Smooth muscle cell (in vitro differentiated cells): ENCODE measurements around the gene ZC3H7B. TPM values are rescaled to one million over a fixed set of nuclear protein-coding genes. Genes with fewer than 3 reads are reported as not detected.

ENCODE experiments used
- DNase-seq: peaks from one replicate; lab custom pipeline; 2025; ENCODE audit not compliant: unreplicated experiment; lab: John Stamatoyannopoulos, UW
- H2AFZ ChIP-seq: fragments of 200-600 bp; sonication (generic); 2 replicates; pipeline ENCODE4 v1.6.0; 2016; ENCODE audit warnings: antibody characterized with exemption, low read depth, mild to moderate bottlenecking
- H3F3A ChIP-seq: fragments of 200-600 bp; sonication (generic); 2 replicates; pipeline ENCODE4 v1.6.0; 2017; ENCODE audit warnings: antibody characterized with exemption, low read depth
- H3K27ac ChIP-seq: fragments of 200-600 bp; sonication (generic); 2 replicates; pipeline ENCODE4 v1.5.1; 2016; ENCODE audit warnings: low read depth, mild to moderate bottlenecking
- H3K27me3 ChIP-seq: fragments of 200-600 bp; sonication (generic); 2 replicates; pipeline ENCODE4 v1.6.1; 2016; ENCODE audit warnings: low read depth, mild to moderate bottlenecking
- H3K36me3 ChIP-seq: fragments of 200-600 bp; sonication (generic); 2 replicates; pipeline ENCODE4 v1.5.1; 2016; ENCODE audit warnings: low read depth
- H3K4me1 ChIP-seq: fragments of 200-600 bp; sonication (generic); 2 replicates; pipeline ENCODE4 v1.5.1; 2016; ENCODE audit warnings: low read depth
- H3K4me2 ChIP-seq: fragments of 200-600 bp; sonication (generic); 2 replicates; pipeline ENCODE4 v1.6.0; 2016; ENCODE audit warnings: mild to moderate bottlenecking
- H3K4me3 ChIP-seq: fragments of 200-600 bp; sonication (generic); 2 replicates; pipeline ENCODE4 v1.5.1; 2016; ENCODE audit warnings: mild to moderate bottlenecking
- H3K79me2 ChIP-seq: fragments of 200-600 bp; sonication (generic); 2 replicates; pipeline ENCODE4 v1.6.0; 2016; ENCODE audit warnings: low read depth, mild to moderate bottlenecking
- H3K9ac ChIP-seq: fragments of 200-600 bp; sonication (generic); 2 replicates; pipeline ENCODE4 v1.6.0; 2016; ENCODE audit warnings: low read depth
- H3K9me3 ChIP-seq: fragments of 200-600 bp; sonication (generic); replicated peaks from 2 replicates; pipeline ENCODE4 v1.5.1; 2016; ENCODE audit warnings: low read depth
- H4K20me1 ChIP-seq: fragments of 200-600 bp; sonication (generic); 2 replicates; pipeline ENCODE4 v1.6.0; 2016; ENCODE audit warnings: low read depth
- WGBS: methylation state at CpG from one replicate; pipeline ENCODE4 v1.1.7; 2016; ENCODE audit warnings: low lambda C conversion rate; 5-methylcytosine and 5-hydroxymethylcytosine counted together
- polyA plus RNA-seq: library from polyadenylated mRNA; unstranded; fragments of >200 nt; fragmentation: Nextera tagmentation; extraction: Ambion mirVana; gene quantifications from 2 replicates; pipeline ENCODE4 v1.2.1, GENCODE V29; 2016
- total RNA-seq: library from RNA; depleted of rRNA; stranded (reverse); fragments of >200 nt; gene quantifications from 2 replicates; pipeline ENCODE4 v1.2.3, GENCODE V29; 2014
- TF ChIP-seq, protein P1 (sequence below): fragments of 200-600 bp; sonication (generic); IDR thresholded peaks from 2 replicates; pipeline ENCODE4 v1.5.1; 2017; ENCODE audit warnings: borderline replicate concordance, mild to moderate bottlenecking, antibody characterized with exemption; ENCODE audit not compliant: insufficient read depth, poor library complexity, severe bottlenecking

Gene ZC3H7B
- total and polyA plus RNA-seq, 2 experiments from 2014 or later: 3.7 to 20.6 TPM

DNA sequence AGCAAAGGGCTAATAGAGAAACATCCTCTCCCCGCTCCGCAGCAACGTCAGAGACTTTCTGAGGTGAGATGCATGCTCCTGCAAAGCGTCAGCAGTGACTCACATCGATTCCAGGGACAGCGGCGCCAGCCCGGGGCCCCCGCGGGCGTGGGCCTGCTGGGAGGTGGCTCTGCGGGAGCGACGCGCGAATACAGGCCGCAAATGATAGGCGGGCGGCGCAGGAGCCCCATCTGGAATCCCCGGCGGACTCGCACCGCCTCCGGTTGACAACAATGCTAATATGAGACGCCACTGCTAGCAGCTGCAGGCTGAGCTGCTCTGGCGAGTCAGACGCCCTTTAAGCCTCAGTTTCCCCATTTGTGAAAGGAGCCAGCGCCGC lies 15.9 kb upstream of the ZC3H7B start:
- H4K20me1 ChIP-seq: peaks cover 9% of the 10 kb centered on the region
- under 1% methylated on average over 30 of the region's 30 CpGs for WGBS
- H3K9me3 ChIP-seq: no peaks in the 10 kb centered on the region
- H3K79me2 ChIP-seq: peaks cover 23% of the 10 kb centered on the region
- peaks cover 14% of the 10 kb centered on the region for H3K4me1 ChIP-seq
- peak overlapping the region; percentile 65 for H2AFZ ChIP-seq
- no peaks in the 10 kb centered on the region for H3K36me3 ChIP-seq
- peak overlapping the region; percentile 66 for H3K4me3 ChIP-seq
- TF ChIP-seq, protein P1, sequence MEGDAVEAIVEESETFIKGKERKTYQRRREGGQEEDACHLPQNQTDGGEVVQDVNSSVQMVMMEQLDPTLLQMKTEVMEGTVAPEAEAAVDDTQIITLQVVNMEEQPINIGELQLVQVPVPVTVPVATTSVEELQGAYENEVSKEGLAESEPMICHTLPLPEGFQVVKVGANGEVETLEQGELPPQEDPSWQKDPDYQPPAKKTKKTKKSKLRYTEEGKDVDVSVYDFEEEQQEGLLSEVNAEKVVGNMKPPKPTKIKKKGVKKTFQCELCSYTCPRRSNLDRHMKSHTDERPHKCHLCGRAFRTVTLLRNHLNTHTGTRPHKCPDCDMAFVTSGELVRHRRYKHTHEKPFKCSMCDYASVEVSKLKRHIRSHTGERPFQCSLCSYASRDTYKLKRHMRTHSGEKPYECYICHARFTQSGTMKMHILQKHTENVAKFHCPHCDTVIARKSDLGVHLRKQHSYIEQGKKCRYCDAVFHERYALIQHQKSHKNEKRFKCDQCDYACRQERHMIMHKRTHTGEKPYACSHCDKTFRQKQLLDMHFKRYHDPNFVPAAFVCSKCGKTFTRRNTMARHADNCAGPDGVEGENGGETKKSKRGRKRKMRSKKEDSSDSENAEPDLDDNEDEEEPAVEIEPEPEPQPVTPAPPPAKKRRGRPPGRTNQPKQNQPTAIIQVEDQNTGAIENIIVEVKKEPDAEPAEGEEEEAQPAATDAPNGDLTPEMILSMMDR: no peak
- peak overlapping the region; percentile 81 for H3K9ac ChIP-seq
- H3K27ac ChIP-seq: peak overlapping the region; percentile 92
- H3F3A ChIP-seq: peaks cover 7% of the 10 kb centered on the region
- H3K4me2 ChIP-seq: peak overlapping the region; percentile 92
- DNase-seq: peak; percentile 41
- H3K27me3 ChIP-seq: no peaks in the 10 kb centered on the region

DNA sequence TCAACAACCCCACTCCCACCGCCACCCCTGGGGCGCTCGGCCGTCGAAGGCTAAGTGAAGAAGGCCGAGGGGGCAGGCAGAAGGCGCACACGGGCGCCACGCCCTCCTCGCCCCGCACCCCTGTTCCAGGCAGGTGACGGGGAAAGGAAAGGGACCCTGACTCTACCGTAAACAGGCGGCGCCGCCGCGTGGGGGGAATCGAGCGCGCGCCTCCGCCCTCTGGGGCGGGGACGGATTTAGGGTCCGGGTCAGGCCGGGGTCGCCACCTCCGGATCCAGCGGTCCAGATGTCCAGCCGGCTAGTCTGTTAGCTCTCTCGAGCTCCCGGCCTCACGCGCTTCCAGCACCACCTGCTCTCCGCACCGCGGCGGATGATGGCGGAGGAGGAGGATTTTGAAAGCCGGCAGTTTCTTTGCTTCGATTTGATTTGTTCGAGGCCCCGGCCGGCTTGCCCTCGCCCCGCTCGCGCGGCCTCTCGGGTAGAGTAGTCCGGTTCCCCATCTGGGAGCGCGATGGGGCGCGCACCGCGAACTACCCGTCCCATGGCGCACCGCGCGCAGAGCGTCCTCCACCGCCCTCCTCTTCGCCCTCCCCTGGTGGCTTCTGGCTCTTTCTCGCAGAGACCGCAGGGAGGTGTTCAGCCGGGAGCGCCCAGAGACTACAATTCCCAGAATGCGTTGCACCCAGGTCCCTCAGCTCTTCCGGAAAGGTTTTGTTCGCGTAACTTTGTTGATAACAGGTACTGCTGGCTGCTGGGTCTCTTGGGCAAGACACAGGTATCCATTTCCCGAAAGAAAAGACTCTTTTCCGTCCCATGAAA lies 15.3 kb upstream of the ZC3H7B start, which contains the start of gene RANGAP1:
Gene RANGAP1 (minus strand): TSS at position 368 of the 819 bp plus-strand sequence. CDS start 5,143 bp downstream, outside the sequence.
- Histone ChIP-seq H4K20me1 (peaks cover 7% of the 10 kb centered on the region), H3K27ac (peak within 1 kb of the TSS; percentile 92), H3K4me2 (peak within 1 kb of the TSS; percentile 92), H3K9ac (peak within 1 kb of the TSS; percentile 81), H3K4me3 (peak within 1 kb of the TSS; percentile 66), H2AFZ (peak within 1 kb of the TSS; percentile 83), H3K79me2 (peaks cover 23% of the 10 kb centered on the region), H3F3A (peaks cover 7% of the 10 kb centered on the region), H3K9me3 (no peaks in the 10 kb centered on the region), H3K36me3 (no peaks in the 10 kb centered on the region), H3K27me3 (no peaks in the 10 kb centered on the region), H3K4me1 (peaks cover 17% of the 10 kb centered on the region)
- WGBS: under 1% methylated on average over 66 of the region's 77 CpGs
- TF ChIP-seq, protein P1: no peak
- peak; percentile 92 for DNase-seq

DNA sequence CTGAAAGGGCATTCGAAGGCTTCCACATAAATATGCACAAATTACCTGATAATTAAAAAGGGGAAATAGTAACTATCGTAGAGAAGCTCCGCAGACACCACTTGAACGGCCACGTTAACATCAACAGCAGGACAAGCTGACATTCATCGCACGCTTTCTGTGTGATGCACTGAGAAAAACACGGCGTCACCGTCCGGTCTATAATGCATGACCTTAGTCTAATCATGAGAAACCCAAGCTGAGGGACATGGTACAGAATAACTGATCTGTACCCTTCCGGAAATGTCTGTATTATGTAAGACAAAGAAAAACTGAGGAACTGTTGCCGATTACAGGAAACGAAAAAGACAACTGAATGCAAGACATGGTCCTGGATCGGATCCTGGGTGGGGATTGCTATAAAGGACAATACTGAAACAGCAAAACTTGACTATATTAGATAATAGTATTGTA lies 14.7 kb upstream of the ZC3H7B start:
- Histone ChIP-seq H3K27me3 (no peaks in the 10 kb centered on the region), H3F3A (peaks cover 7% of the 10 kb centered on the region), H3K4me2 (peak overlapping the region; percentile 83), H3K79me2 (peaks cover 23% of the 10 kb centered on the region), H3K4me3 (peak overlapping the region; percentile 61), H4K20me1 (peaks cover under 1% of the 10 kb centered on the region), H3K36me3 (no peaks in the 10 kb centered on the region), H3K9me3 (no peaks in the 10 kb centered on the region), H3K9ac (peak overlapping the region; percentile 28), H3K4me1 (peaks cover 17% of the 10 kb centered on the region), H3K27ac (peak overlapping the region; percentile 6), H2AFZ (peak overlapping the region; percentile 83)
- WGBS: 32% methylated on average over 15 of the region's 15 CpGs
- DNase-seq: no peak
- TF ChIP-seq, protein P1: no peak
